ENCODE data around the gene UROS. TPM values are rescaled to one million over a fixed set of nuclear protein-coding genes. Genes with fewer than 3 reads are reported as not detected.

The UROS gene
- total RNA-seq, 1 experiment from 2014 or later: 48.7 TPM

DNA sequence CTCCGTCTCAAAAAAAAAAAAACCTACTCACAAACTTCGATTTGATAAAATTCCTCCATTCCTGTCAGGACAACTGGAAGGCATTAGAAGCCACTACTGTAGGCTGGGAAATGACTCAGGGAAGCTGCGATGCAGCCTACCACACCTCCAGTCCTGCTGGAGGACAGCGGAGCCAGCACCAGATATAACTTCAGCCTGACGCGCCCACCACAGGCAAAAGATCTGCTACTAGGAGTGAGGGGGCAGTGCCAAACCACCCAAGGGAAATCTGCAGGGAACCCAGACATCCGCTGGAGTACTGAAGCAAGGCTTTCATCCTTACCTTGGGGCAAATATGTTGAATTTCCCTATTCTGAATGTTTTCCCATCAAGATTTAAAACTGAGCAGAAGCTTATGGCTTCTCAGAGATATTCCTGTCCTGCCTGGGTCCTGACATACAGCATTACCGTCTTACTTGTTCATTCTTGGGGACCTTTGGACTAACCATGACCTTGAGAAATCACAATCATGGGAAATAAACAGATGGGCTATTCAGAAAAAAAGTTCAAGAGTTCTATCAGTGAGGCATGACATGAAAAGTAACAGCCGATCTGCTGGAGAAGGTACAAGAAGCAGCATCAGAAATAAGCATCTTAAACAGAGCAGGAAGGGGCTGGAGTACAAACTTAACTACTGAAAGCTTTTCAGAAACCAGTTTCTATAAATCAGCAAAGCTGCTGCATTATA is 20.7 kb upstream of the UROS start:
- H3K4me1 Mint-ChIP-seq: no peaks in the 10 kb centered on the region
- H3K36me3 Mint-ChIP-seq: peaks cover 49% of the 10 kb centered on the region
- POLR2A ChIA-PET: no interaction called here
- CTCF ChIA-PET: interaction anchor here (1.0 kb wide), 1 partner anchor 8 kb away, joined by 5 read pairs; no protein-coding TSS in a partner anchor
- DNase-seq (ENCODE audit: low spot score) (no peak), ATAC-seq (no peak)
- TF ChIP-seq NFYB (CRISPR knock-in tag; conservative IDR thresholded peaks at IDR 0.05; ENCODE audit: low read depth): no peak
- no peak for TF ChIP-seq SOX15 (CRISPR knock-in tag; IDR thresholded peaks at IDR 0.05)
- no peak for TF ChIP-seq TEAD1 (CRISPR knock-in tag; IDR thresholded peaks at IDR 0.05)
- TF ChIP-seq MXD4 (CRISPR knock-in tag; IDR thresholded peaks at IDR 0.05; ENCODE audit: borderline replicate concordance): no peak
- TF ChIP-seq IRF2 (CRISPR knock-in tag; IDR thresholded peaks at IDR 0.05; ENCODE audit: borderline replicate concordance, low read depth): no peak
- no peaks in the 10 kb centered on the region for H3K27me3 Mint-ChIP-seq (ENCODE audit: low read depth)
- H3K4me3 Mint-ChIP-seq: no peak overlapping the region
- 0 out of 2 replicates have a peak, but pooled peaks cover 3% of the 10 kb centered on the region for H3K9me3 Mint-ChIP-seq
- no peak overlapping the region for H3K27ac Mint-ChIP-seq

DNA sequence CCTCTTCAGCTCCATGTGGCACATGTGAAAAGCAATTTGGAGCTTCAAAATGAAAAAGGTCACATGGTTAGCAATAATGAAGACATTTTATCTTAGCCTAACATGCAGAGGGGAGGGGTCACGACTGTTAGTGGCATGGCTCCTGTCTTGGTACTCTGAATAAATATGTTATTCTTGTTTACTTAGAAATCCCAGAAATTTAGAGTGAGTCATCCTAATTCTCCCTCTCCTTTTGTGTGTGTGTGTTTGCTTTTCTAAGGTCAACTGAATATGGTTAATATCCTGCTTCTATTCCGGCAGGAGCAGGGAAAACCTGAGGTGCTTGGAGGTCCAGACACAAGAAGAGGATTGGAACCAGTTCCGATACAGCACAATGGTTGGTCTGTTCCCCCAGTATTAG is 17.9 kb upstream of the UROS start:
- no peak overlapping the region for H3K4me3 Mint-ChIP-seq
- H3K36me3 Mint-ChIP-seq: peaks cover 53% of the 10 kb centered on the region
- ATAC-seq (no peak), DNase-seq (ENCODE audit: low spot score) (no peak)
- ChIA-PET POLR2A (no interaction called here), CTCF (no interaction called here)
- TF ChIP-seq GRHL2 (CRISPR knock-in tag; IDR thresholded peaks at IDR 0.05; ENCODE audit: insufficient replicate concordance, severe bottlenecking): no peak
- TF ChIP-seq JUN (CRISPR knock-in tag; IDR thresholded peaks at IDR 0.05): no peak
- TF ChIP-seq, protein P1, sequence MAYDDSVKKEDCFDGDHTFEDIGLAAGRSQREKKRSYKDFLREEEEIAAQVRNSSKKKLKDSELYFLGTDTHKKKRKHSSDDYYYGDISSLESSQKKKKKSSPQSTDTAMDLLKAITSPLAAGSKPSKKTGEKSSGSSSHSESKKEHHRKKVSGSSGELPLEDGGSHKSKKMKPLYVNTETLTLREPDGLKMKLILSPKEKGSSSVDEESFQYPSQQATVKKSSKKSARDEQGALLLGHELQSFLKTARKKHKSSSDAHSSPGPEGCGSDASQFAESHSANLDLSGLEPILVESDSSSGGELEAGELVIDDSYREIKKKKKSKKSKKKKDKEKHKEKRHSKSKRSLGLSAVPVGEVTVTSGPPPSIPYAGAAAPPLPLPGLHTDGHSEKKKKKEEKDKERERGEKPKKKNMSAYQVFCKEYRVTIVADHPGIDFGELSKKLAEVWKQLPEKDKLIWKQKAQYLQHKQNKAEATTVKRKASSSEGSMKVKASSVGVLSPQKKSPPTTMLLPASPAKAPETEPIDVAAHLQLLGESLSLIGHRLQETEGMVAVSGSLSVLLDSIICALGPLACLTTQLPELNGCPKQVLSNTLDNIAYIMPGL (CRISPR knock-in tag; IDR thresholded peaks at IDR 0.05): no peak
- no peak for TF ChIP-seq ZNF317 (CRISPR knock-in tag; IDR thresholded peaks at IDR 0.05; ENCODE audit: borderline replicate concordance, low read depth)
- TF ChIP-seq ESRRA (CRISPR knock-in tag; IDR thresholded peaks at IDR 0.05; ENCODE audit: borderline replicate concordance): no peak
- no peak for TF ChIP-seq ELF4 (CRISPR knock-in tag; IDR thresholded peaks at IDR 0.05; ENCODE audit: low read depth)
- no peaks in the 10 kb centered on the region for H3K9me3 Mint-ChIP-seq
- no peak overlapping the region for H3K27ac Mint-ChIP-seq
- no peaks in the 10 kb centered on the region for H3K27me3 Mint-ChIP-seq (ENCODE audit: low read depth)
- H3K4me1 Mint-ChIP-seq: no peaks in the 10 kb centered on the region

DNA sequence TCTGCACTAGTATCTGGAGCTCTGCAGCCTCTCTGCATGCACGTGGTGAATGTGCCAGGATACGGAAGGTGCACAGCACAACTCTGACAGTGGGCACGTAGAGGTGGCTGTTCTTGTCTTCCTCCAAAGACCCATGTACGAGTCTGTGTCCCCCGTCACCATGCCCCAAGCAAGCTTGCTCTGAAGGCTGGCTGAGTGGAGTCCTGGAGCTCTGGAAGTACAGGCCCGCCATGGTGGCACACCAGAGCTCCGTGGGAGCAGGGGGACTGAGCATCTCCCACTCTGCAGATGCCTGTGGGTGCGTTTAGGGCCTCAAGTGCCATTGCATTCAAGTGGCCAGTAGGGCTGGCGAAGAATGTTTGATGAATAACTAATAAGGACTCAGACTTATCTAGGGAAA is 17.3 kb upstream of the UROS start:
- ChIA-PET POLR2A (no interaction called here), CTCF (no interaction called here)
- DNase-seq (ENCODE audit: low spot score) (no peak), ATAC-seq (no peak)
- Mint-ChIP-seq H3K36me3 (peaks cover 59% of the 10 kb centered on the region), H3K27me3 (ENCODE audit: low read depth) (no peaks in the 10 kb centered on the region), H3K4me3 (no peak overlapping the region), H3K4me1 (no peaks in the 10 kb centered on the region), H3K9me3 (no peaks in the 10 kb centered on the region), H3K27ac (no peak overlapping the region)
- TF ChIP-seq, protein P2, sequence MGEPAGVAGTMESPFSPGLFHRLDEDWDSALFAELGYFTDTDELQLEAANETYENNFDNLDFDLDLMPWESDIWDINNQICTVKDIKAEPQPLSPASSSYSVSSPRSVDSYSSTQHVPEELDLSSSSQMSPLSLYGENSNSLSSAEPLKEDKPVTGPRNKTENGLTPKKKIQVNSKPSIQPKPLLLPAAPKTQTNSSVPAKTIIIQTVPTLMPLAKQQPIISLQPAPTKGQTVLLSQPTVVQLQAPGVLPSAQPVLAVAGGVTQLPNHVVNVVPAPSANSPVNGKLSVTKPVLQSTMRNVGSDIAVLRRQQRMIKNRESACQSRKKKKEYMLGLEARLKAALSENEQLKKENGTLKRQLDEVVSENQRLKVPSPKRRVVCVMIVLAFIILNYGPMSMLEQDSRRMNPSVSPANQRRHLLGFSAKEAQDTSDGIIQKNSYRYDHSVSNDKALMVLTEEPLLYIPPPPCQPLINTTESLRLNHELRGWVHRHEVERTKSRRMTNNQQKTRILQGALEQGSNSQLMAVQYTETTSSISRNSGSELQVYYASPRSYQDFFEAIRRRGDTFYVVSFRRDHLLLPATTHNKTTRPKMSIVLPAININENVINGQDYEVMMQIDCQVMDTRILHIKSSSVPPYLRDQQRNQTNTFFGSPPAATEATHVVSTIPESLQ (CRISPR knock-in tag; IDR thresholded peaks at IDR 0.05): no peak
- TF ChIP-seq ZNF396 (CRISPR knock-in tag; IDR thresholded peaks at IDR 0.05; ENCODE audit: borderline replicate concordance) (no peak), CBFB (CRISPR knock-in tag; IDR thresholded peaks at IDR 0.05; ENCODE audit: low read depth) (no peak), ESRRA (CRISPR knock-in tag; IDR thresholded peaks at IDR 0.05; ENCODE audit: borderline replicate concordance) (no peak)
- TF ChIP-seq, protein P3, sequence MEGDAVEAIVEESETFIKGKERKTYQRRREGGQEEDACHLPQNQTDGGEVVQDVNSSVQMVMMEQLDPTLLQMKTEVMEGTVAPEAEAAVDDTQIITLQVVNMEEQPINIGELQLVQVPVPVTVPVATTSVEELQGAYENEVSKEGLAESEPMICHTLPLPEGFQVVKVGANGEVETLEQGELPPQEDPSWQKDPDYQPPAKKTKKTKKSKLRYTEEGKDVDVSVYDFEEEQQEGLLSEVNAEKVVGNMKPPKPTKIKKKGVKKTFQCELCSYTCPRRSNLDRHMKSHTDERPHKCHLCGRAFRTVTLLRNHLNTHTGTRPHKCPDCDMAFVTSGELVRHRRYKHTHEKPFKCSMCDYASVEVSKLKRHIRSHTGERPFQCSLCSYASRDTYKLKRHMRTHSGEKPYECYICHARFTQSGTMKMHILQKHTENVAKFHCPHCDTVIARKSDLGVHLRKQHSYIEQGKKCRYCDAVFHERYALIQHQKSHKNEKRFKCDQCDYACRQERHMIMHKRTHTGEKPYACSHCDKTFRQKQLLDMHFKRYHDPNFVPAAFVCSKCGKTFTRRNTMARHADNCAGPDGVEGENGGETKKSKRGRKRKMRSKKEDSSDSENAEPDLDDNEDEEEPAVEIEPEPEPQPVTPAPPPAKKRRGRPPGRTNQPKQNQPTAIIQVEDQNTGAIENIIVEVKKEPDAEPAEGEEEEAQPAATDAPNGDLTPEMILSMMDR (IDR thresholded peaks at IDR 0.05): no peak
- TF ChIP-seq, protein P4, sequence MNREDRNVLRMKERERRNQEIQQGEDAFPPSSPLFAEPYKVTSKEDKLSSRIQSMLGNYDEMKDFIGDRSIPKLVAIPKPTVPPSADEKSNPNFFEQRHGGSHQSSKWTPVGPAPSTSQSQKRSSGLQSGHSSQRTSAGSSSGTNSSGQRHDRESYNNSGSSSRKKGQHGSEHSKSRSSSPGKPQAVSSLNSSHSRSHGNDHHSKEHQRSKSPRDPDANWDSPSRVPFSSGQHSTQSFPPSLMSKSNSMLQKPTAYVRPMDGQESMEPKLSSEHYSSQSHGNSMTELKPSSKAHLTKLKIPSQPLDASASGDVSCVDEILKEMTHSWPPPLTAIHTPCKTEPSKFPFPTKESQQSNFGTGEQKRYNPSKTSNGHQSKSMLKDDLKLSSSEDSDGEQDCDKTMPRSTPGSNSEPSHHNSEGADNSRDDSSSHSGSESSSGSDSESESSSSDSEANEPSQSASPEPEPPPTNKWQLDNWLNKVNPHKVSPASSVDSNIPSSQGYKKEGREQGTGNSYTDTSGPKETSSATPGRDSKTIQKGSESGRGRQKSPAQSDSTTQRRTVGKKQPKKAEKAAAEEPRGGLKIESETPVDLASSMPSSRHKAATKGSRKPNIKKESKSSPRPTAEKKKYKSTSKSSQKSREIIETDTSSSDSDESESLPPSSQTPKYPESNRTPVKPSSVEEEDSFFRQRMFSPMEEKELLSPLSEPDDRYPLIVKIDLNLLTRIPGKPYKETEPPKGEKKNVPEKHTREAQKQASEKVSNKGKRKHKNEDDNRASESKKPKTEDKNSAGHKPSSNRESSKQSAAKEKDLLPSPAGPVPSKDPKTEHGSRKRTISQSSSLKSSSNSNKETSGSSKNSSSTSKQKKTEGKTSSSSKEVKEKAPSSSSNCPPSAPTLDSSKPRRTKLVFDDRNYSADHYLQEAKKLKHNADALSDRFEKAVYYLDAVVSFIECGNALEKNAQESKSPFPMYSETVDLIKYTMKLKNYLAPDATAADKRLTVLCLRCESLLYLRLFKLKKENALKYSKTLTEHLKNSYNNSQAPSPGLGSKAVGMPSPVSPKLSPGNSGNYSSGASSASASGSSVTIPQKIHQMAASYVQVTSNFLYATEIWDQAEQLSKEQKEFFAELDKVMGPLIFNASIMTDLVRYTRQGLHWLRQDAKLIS (CRISPR knock-in tag; IDR thresholded peaks at IDR 0.05; ENCODE audit: borderline replicate concordance): no peak
- TF ChIP-seq, protein P5, sequence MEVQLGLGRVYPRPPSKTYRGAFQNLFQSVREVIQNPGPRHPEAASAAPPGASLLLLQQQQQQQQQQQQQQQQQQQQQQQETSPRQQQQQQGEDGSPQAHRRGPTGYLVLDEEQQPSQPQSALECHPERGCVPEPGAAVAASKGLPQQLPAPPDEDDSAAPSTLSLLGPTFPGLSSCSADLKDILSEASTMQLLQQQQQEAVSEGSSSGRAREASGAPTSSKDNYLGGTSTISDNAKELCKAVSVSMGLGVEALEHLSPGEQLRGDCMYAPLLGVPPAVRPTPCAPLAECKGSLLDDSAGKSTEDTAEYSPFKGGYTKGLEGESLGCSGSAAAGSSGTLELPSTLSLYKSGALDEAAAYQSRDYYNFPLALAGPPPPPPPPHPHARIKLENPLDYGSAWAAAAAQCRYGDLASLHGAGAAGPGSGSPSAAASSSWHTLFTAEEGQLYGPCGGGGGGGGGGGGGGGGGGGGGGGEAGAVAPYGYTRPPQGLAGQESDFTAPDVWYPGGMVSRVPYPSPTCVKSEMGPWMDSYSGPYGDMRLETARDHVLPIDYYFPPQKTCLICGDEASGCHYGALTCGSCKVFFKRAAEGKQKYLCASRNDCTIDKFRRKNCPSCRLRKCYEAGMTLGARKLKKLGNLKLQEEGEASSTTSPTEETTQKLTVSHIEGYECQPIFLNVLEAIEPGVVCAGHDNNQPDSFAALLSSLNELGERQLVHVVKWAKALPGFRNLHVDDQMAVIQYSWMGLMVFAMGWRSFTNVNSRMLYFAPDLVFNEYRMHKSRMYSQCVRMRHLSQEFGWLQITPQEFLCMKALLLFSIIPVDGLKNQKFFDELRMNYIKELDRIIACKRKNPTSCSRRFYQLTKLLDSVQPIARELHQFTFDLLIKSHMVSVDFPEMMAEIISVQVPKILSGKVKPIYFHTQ (CRISPR knock-in tag; IDR thresholded peaks at IDR 0.05): no peak

Measured in WTC11 (cell line).